IPS-NIHi11 (cell line): Measurements from ENCODE around the gene PELI2.

ENCODE experiments used
- DNase-seq: peaks from one replicate; pipeline ENCODE4 v3.0.0; 2012; ENCODE audit warnings: mixed read lengths, low spot score

The PELI2 gene

DNA sequence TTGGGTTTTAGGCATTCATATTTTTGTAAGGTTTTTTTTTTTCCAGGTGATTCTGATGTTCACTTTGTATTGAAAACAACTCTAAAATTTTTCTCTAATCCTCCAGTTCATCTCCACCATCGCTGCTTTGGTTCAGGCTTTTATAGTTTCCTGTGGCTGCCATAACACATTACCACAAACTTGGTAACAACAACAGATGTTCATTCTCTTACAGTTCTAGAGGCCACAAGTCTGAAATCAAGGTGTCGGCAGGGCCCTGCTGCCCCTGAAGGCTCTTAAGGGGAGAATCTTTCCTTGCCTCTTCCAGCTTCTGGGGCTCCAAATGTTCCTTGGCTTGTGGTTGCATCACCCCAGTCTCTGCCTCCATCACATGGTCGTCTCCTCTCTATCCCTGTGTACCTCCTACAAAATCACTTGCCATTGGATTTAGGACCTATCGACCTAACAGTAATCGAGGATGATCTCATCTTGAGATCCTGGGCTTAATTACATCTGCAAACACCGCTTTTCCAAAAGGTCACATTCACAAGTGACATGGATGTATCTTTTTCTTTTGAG is 55.2 kb downstream of the PELI2 start:
- DNase-seq = no peak

GRCh38 chr14:56175773-56176172 is 57.6 kb downstream of the PELI2 start:
- DNase-seq = no peak

GRCh38 chr14:56176530-56176929 is 58.3 kb downstream of the PELI2 start:
- no peak for DNase-seq

GRCh38 chr14:56177036-56177435 is 58.8 kb downstream of the PELI2 start:
- no peak for DNase-seq

- DNase-seq = no peak
Observed at GRCh38 chr14:56180754-56181542, 62.7 kb downstream of the PELI2 start.

- no peak for DNase-seq
Observed at GRCh38 chr14:56181681-56182085, 63.5 kb downstream of the PELI2 start.

DNA sequence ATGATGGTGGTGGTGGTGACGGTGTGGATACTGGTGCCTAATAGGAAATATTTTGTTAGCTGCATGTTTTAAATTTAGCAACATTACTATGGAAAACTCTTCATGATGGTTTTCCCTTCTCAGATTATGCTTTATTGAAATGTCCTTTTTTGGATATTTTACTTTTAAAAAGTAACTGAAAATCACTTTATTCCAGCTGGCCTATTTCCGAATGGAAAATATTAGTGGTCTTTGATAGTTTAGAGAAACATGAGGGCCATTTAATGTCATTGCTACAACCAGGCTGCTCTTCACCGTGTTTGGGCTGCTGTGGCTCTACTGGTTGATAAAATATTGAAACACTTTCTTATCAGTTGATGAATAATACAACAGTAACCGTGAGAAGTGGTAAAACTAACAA is 64.2 kb downstream of the PELI2 start:
- no peak for DNase-seq

GRCh38 chr14:56183631-56184157 is 65.5 kb downstream of the PELI2 start:
- DNase-seq = no peak

- DNase-seq = no peak
Observed at GRCh38 chr14:56185992-56186391, 67.8 kb downstream of the PELI2 start.

DNA sequence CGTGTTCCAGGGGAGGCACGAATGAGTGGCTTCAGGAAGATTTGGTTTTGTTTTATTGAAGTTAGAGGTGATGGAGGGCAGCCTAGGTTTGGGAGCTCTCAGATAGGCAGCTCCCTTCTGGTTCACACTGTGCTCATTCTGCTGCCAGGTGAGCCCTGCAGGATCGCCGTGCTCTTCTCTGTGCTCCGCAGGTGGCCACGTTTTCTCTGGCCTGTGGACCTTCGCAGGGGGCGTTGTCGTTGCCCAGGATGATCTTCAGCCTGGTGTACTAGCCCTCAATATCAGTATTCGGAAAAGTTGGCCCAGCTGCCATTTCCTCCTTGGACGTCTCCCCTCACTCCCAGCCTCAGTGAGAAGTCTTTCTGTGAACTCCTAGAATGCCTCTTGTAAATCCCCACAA is 69.5 kb downstream of the PELI2 start:
- DNase-seq = no peak

GRCh38 chr14:56189307-56189706 is 71.1 kb downstream of the PELI2 start:
- no peak for DNase-seq

DNA sequence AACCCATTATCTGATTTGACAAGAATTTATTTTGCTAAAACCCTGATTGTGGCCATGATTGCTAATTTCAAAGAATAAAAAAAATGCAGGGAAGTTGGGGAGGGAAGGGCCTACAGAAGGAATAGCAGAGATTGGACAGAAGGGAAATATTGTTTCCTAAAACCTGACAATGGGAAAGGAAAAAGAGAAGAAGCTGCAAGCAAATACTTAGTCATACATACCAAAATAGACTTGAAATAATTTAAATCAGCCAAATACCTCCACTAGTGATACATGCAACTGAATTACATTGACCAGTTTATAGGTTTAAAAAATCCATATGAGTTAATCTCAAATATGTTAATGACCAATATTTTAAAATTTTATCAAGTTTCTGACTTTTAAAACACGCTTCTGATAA is 75.1 kb downstream of the PELI2 start:
- no peak for DNase-seq

DNA sequence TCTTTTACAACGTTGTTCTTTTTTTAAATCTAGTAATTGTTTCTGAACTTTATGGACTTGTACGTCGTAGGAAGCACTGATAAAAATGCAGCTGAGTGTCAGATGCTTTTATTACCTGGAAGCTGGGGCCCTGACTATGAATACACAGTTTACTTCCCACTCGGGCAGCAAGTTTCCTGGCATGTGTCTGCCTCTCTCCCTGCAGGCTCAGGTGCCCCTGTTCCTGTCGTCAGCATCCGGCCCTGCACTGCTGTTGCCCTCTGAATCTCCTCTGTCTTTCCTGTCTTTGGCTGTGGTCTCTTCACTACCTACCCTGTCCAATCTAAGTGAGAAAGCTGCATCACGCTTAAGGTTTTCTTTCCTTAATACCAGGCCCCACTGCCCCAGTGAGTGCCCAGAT is 75.8 kb downstream of the PELI2 start:
- no peak for DNase-seq

DNA sequence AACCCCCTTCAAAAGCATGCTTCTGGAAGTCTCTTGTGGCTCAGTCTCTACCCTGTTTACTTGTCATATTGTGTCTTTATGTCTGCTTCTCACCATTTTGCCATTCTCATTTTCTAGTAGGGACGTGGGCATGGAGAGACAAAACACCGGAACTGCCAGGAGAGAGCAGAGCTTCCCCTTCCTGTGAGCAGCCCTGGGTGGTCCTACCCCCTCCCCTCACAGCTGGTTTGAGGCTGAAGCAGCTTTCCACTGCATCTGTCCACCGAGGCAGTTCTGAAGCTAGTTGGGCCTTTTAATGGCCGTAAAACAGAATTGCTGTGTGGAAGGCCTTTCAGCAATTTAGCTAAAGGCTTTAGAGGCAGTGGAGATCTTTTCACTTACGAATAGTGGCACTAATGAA is 77.0 kb downstream of the PELI2 start:
- DNase-seq = no peak

- no peak for DNase-seq
Observed at GRCh38 chr14:56195704-56196103, 77.5 kb downstream of the PELI2 start.

DNA sequence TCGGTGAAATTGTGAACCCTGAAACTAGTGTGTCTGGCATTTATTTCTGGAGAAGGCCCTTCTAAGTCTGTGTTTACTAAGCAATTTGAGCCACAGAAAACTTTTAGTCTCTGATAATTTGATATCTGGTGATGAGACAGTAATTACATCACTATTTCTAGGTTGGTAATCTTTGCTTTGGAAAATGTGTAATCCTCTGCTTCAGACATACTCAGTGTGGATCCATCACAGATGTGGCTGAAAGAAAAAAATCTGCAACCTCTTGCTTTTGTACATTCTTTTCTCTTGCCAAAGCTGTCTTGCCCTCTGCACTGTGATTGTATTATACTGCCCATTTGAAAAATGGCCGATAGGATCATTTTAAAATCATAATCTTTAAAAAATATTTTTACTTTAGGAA is 78.1 kb downstream of the PELI2 start:
- no peak for DNase-seq

GRCh38 chr14:56197150-56197549 is 78.9 kb downstream of the PELI2 start:
- DNase-seq = no peak

DNA sequence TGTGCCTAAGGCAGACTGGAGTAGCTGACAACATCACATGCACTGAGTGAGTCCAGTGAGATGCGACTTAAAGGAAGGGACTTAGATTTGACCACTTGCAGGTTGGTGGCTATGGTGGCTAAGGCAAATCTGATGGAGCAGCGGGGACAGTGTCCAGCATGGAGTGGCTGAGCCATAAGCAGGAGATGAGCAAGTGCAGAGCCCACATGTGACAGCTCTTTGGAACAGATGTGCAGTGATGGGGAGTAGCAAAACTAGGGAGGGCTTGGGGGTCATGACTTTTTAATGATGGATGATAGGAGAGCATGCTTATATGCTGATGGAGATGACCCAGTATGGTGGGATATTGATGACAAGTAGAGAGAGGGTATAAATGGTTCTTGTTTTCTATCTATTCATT is 80.2 kb downstream of the PELI2 start:
- no peak for DNase-seq

DNA sequence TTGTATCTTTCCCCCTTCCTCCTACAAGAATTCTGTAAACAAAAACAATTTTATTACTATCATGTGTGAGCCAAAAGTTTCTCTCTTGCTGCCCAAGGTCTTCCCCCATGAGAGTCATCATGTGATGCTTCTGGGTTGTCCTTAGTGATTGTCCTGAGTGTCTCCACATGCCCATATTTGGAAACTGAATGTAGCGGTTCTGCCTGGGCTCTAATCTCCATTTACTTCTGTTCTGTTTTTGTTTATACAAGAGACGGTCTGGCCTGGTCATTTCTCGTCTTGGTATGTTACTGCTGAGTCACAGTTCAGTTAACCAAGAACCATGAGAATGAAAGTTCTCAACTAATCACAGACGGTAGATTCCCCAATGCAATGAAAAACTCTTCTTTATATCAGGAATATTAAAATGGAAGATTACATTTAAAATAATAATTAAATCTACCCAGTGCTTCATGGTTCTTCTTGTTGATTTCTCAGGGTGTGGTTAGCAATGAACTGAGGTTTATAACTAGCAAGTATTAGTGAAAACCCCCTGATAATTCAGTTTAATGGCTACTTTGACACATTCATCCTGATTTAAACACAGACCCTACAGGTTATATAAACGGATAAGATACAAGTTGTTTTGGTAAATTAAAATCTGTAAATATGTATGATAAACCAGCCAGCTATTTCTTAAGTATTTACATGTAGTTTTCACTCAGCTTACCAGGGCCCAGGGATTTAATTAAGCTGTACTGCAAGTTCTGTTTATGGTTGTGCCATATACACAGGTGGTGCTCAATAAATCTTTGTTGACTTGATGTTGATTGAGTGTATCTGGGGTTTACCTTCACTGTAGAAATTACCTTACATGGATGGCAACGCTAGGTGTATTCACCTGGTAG is 81.1 kb downstream of the PELI2 start:
- no peak for DNase-seq

- no peak for DNase-seq
Observed at GRCh38 chr14:56199982-56200577, 81.9 kb downstream of the PELI2 start.

- no peak for DNase-seq
Observed at GRCh38 chr14:56202256-56202655, 84.0 kb downstream of the PELI2 start.

GRCh38 chr14:56205881-56206280 is 87.7 kb downstream of the PELI2 start:
- DNase-seq = no peak
